Astrocyte (in vitro differentiated cells and primary cell): ENCODE results near the gene ZNF367.

ENCODE experiments used
- EZH2 ChIP-seq: IDR thresholded peaks from 2 replicates; pipeline ENCODE4 v1.6.1; 2012; ENCODE audit warnings: mild to moderate bottlenecking, low read length, inconsistent platforms; ENCODE audit not compliant: insufficient read depth
- TF ChIP-seq, protein P1 (sequence below): IDR thresholded peaks from 2 replicates; pipeline ENCODE4 v1.5.1; 2011; ENCODE audit warnings: low read depth, mild to moderate bottlenecking, inconsistent platforms, low read length, moderate library complexity; ENCODE audit not compliant: insufficient read depth

GRCh38 chr9:96464426-96464825 lies 46.3 kb upstream of the ZNF367 start:
- TF ChIP-seq, protein P1, sequence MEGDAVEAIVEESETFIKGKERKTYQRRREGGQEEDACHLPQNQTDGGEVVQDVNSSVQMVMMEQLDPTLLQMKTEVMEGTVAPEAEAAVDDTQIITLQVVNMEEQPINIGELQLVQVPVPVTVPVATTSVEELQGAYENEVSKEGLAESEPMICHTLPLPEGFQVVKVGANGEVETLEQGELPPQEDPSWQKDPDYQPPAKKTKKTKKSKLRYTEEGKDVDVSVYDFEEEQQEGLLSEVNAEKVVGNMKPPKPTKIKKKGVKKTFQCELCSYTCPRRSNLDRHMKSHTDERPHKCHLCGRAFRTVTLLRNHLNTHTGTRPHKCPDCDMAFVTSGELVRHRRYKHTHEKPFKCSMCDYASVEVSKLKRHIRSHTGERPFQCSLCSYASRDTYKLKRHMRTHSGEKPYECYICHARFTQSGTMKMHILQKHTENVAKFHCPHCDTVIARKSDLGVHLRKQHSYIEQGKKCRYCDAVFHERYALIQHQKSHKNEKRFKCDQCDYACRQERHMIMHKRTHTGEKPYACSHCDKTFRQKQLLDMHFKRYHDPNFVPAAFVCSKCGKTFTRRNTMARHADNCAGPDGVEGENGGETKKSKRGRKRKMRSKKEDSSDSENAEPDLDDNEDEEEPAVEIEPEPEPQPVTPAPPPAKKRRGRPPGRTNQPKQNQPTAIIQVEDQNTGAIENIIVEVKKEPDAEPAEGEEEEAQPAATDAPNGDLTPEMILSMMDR = no peak
- no peak for TF ChIP-seq EZH2
